ENCODE data around the gene COX17.
"Not testable (repeated sequence)": the region's sequence is repeated elsewhere in the genome, so short reads cannot be mapped to it uniquely, and the experiment has no call there.

The COX17 gene

GRCh38 chr3:119676771-119677640 lies at the start of gene COX17:
COX17 (minus strand) TSS chr3:119677406; CDS start chr3:119677310, 96 bp downstream.
- DNase-seq = peak; percentile 53 to 85

- DNase-seq = no peak
Observed at GRCh38 chr3:119726909-119727308, 49.7 kb upstream of the COX17 start.

- DNase-seq = no peak
Observed at GRCh38 chr3:119723022-119723421, 45.8 kb upstream of the COX17 start.

DNA sequence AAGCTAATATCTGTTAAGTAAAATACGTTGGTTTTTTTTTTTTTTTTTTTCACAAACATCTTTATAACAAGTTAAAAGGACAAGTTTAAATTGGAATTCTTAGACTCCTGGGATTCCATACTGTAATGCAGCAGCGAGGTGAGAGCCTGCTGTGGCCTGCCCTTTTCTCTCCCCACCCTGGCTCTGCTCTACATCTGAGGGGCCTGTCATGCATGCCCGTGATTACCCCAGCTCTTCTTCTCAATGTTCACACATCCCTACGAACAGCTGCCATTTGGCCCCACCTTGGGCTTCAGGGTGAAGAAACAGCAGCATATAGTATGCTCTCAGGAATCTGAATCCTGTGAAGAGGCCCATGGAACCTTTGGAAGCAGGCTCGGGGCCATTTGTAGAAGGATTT lies 40.3 kb upstream of the COX17 start:
- no peak for DNase-seq

- no peak for DNase-seq
Observed at GRCh38 chr3:119716998-119717397, 39.8 kb upstream of the COX17 start.

GRCh38 chr3:119715105-119715504 lies 37.9 kb upstream of the COX17 start:
- no peak for DNase-seq

DNA sequence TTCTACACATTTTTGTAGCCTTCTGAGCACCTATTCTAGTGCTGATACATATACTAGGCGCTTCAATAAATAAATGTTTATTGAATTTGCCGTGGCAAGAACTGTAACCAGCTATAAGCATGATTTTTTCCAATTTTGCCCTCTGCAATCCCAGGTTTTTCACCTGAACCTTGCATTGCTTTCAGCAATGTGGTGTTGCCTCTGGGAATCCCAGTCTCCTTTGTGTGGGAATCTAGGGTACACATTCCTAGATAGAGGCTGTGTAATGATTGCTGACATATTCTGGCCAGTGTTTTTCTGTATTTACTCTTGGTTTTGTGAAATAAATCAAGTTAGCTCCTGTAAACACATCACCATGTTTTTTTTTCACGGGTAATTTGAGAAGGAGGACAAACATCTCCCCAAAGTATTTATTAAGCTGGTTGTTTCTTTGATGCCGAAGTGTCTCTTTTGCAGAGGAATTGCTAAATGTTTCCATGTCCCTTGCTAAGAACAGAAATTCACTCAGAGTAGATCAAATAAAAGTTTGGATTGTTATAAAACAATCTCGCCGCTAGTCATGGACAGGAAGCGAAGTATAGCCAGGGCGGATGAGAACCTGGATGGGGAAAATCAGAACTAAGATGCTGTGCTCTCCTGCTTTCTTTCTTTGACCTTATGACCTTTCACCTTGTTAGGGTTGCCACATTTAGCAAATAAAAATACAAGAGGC lies 26.8 kb upstream of the COX17 start:
- no peak for DNase-seq

DNA sequence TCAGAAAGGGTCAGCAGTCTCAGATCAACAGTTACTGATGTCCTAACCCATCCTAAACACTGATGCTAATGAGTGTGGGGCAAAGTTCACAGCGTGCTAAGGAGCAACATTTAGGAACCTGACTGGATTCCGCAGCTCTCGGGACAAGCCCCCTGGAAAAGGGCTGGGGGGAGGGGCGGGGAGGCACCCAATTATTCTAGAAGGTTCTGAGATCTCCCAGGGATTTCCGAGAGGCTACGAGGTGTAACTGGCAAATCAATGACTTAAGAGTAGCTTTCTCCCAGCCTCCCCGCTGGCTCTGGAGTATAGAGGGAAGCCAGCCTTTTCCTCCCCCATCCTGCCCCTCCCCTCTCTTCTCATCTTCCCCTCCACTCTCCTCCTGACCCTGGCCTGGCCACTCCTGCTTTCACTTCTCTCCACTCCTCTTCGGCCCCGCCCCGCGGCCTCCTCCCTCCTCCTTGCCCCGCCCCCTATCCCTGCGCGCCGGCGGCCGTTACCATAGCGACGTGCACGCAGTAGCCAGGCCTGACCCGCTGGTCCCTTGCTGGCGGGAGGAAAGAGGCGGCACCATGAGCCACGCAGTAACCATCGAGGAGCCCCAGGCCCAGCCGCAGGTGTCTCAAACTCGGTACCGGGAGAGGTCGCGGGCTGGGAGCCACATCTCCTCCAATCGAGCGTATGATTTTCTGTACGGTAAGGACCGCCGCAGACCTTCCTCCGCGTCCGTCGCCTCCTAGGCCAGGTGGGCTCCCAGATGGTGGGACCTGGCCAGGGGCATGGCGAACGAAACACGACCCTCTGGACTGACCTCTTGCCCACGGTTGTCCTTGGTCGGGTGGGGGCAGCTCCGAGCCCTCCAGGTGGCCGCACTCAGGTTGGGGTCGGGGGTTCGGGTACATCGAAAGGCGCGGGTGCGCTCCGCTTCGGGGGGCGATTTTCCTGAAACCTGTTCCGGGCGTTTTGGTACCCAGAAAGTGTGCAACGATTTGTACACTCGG lies 25.6 kb upstream of the COX17 start, which contains the start of gene CFAP91:
CFAP91 (plus strand) TSS at position 493 of the 998 bp plus-strand sequence; CDS start at position 570, 77 bp downstream.
- DNase-seq = peak; percentile 77 to 81

- no peak for DNase-seq
Observed at GRCh38 chr3:119700920-119701734, 23.9 kb upstream of the COX17 start.

DNA sequence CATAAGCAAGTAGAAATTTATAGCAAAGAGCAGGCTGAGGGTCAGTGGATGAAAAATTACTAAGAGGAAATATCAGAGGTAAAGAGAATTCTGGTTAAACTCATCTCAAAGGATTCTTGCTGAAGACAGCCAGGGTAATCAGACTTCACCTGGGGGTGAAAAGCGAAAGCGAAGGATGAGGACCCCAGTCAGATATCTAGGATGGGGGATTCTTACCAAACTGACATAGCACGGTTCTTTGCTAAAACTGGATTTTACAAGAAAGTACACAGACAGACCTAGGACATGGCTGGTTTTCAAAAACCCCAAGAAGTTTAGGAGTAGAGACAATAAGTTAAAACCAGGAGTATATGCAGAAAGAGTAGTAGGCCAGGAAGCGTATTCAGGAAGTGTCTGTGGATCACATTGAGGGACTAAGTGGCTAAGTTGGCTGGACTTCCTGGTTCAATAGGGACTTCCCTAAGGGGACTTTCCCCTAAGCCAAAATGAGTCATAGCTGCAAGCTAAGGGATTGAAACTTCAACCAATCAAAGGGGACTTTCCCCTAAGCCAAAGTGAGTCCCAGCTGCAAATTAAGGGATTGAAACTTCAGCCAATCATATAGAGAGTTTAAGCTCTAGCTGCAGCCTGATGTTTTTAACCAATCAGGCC lies 23.2 kb upstream of the COX17 start:
- DNase-seq = no peak

- DNase-seq = no peak
Observed at GRCh38 chr3:119697394-119697793, 20.2 kb upstream of the COX17 start.

DNA sequence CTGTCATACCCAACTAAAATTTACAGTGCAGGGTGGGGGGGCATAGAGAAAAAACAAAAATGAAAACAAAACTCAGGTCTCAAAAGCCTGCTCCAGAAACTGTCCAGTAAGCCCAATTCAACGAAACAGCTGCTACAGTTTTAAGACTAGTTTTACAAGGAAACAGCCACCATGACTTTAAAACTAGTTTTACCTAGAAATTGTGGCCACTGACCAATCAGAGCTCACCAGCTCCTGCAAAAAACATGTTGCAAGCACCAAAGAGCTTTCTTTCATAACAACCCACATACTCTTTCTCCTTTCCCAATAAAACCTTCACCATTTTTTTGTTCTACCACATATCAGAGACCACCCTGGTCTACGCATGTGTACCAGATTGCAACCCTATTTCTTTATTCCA lies 18.3 kb upstream of the COX17 start:
- no peak for DNase-seq

GRCh38 chr3:119690043-119690656 lies 12.9 kb upstream of the COX17 start:
- no peak for DNase-seq

GRCh38 chr3:119683421-119683820 lies 6.2 kb upstream of the COX17 start:
- no peak for DNase-seq

DNA sequence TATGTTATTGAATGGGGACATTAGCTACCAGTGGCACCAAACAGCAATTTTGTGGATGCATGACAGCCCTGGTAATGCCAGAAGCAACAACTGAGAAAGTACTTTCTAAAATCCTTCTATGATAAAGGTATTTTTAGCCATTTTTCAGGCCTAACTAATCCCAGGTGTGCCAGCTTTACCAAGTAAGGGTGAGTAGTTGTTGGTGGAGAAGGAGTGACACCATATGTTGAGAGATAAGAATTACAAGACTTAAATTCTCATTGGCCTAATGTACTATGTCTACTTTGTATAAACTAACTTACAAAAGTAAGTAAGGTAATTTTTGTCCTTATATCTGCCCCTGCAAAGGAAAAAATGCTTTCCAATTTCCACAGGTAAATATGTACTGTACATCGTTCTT lies 4.1 kb upstream of the COX17 start:
- DNase-seq = no peak

- no peak for DNase-seq
Observed at GRCh38 chr3:119679874-119680273, 2.7 kb upstream of the COX17 start.

- DNase-seq = not testable (repeated sequence)
Observed at GRCh38 chr3:119678209-119678608, 1.0 kb upstream of the COX17 start.

- no peak for DNase-seq
Observed at GRCh38 chr3:119677641-119677934, 382 bp upstream of the COX17 start.

DNA sequence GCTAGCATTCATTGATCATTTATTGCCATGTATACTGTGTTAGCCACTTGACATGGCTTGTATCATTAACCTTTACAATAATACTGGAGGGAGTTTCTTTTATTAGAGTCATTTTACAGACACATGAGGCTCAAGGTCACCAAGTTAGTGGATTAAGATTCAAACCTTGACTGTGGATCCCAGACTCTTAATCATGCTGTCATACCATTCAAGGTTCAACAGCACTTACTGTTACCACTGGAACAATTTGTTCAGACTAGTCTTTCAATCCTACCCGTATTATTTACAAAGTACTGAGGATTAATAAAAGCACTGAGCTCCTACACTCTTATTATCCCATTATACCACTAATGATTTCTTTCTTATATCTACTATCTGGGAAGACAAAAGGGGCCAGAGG lies 1.2 kb downstream of the COX17 start:
- no peak for DNase-seq

- no peak for DNase-seq
Observed at GRCh38 chr3:119675188-119675874, 1.9 kb downstream of the COX17 start.
